ENCODE data around the gene NFU1. TPM values are rescaled to one million over a fixed set of nuclear protein-coding genes. Genes with fewer than 3 reads are reported as not detected.

The NFU1 gene
- total and polyA plus RNA-seq, 2 of the 13 experiments (the other 11 are each of a cell fraction or from before 2014, with no cell fraction given) = 39.1 to 84.0 TPM

- TF ChIP-seq ZNF574 (CRISPR knock-in tag; IDR thresholded peaks at IDR 0.05) (peak; percentile 75; the same call in 1 of the 2 replicates), ZNF501 (CRISPR knock-in tag; IDR thresholded peaks at IDR 0.05) (peak; percentile 93), JUND (CRISPR knock-in tag; IDR thresholded peaks at IDR 0.05) (peak; percentile 69; the same call in 1 of the 2 replicates), HMGA1 (CRISPR knock-in tag; conservative IDR thresholded peaks at IDR 0.05) (no peak), ZMAT5 (CRISPR knock-in tag; IDR thresholded peaks at IDR 0.05; ENCODE audit: borderline replicate concordance, low read depth) (no peak), ZNF12 (CRISPR knock-in tag; IDR thresholded peaks at IDR 0.05) (0 out of 2 replicates have a peak, but pooled peaks have one; percentile 41), ZNF224 (CRISPR knock-in tag; IDR thresholded peaks at IDR 0.05) (peak; percentile 77; the same call in 1 of the 2 replicates), SKIL (CRISPR knock-in tag; IDR thresholded peaks at IDR 0.05; ENCODE audit: borderline replicate concordance) (peak; percentile 45; the same call in 1 of the 2 replicates), AGO2 (optimal IDR thresholded peaks at IDR 0.05; ENCODE audit: low read depth, low read length) (peak; percentile 65), ZNF687 (CRISPR knock-in tag; IDR thresholded peaks at IDR 0.05) (peak; percentile 97), ZFAT (CRISPR knock-in tag; conservative IDR thresholded peaks at IDR 0.05) (no peak), ETV5 (CRISPR knock-in tag; IDR thresholded peaks at IDR 0.05; ENCODE audit: borderline replicate concordance) (peak; percentile 70; the same call in 1 of the 2 replicates), HNF4A (CRISPR knock-in tag; IDR thresholded peaks at IDR 0.05) (no peak), ZBTB3 (CRISPR knock-in tag; IDR thresholded peaks at IDR 0.05; ENCODE audit: borderline replicate concordance, low read depth) (peak; percentile 93), PCBP1 (IDR thresholded peaks at IDR 0.05; ENCODE audit: borderline replicate concordance, low read depth, low read length) (no peak), PREB (CRISPR knock-in tag; IDR thresholded peaks at IDR 0.05) (0 out of 2 replicates have a peak, but pooled peaks have one; percentile 5)
Observed at GRCh38 chr2:69386789-69387734, 50.2 kb downstream of the NFU1 start, which contains the start of gene GFPT1 (continued).

Measured in HepG2 (cell line).